Measurements from ENCODE around the gene DISC1.
"Not testable (repeated sequence)": the region's sequence is repeated elsewhere in the genome, so short reads cannot be mapped to it uniquely, and the experiment has no call there.

The DISC1 gene

DNA sequence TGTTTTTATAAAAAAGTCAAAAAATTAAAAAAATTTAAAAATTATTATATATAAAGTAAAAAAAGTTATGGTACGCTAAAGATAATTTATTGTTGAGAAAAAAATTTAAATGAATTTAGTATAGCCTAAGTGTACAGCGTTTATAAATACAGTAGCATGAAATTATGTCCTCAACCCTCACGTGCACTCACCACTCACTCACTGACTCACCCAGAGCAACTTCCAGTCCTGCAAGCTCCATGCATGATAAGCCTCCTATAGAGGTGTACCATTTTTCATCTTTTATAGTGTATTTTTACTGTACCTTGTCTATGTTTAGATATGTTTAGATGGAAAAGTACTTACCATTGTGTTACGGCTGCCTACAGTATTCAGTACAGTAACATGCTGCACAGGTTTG lies 5.1 kb downstream of the DISC1 start:
- ChIA-PET POLR2A (no interaction called here), CTCF (interaction anchor here (1.0 kb wide), 1 partner anchor 9 kb away, joined by 8 read pairs; no protein-coding TSS in a partner anchor)
- DNase-seq (ENCODE audit: extremely low spot score), result no peak
- TF ChIP-seq NFRKB (IDR thresholded peaks at IDR 0.05) (no peak), LEF1 (IDR thresholded peaks at IDR 0.05; ENCODE audit: borderline replicate concordance) (no peak), ELF4 (IDR thresholded peaks at IDR 0.05) (no peak), BHLHE40 (IDR thresholded peaks at IDR 0.05; ENCODE audit: borderline replicate concordance) (no peak), HDGF (IDR thresholded peaks at IDR 0.05; ENCODE audit: borderline replicate concordance) (no peak), TARDBP (IDR thresholded peaks at IDR 0.05) (no peak), ARNT (IDR thresholded peaks at IDR 0.05) (no peak), SP1 (IDR thresholded peaks at IDR 0.05) (no peak), FOXK2 (IDR thresholded peaks at IDR 0.05) (no peak)

DNA sequence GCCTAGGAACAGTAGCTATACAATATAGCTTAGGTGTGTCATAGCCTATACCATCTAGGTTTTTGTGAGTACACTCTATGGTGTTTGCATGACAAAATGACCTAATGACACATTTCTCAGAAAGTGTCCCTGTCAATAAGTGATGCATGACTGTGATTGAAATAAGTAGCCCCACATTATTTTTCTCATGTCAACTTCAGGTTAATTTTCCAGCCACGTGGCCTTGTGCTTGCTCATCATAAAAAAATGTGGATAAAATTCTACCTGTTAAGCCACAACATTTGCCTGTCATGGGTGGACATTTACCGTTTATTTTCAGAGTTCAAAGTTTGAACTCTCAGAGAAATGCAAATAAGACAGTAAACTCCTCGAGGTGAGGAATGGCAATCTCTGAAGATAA lies 5.5 kb downstream of the DISC1 start:
- ChIA-PET CTCF (no interaction called here), POLR2A (no interaction called here)
- TF ChIP-seq ARNT (IDR thresholded peaks at IDR 0.05), result no peak
- no peak for DNase-seq (ENCODE audit: extremely low spot score)

DNA sequence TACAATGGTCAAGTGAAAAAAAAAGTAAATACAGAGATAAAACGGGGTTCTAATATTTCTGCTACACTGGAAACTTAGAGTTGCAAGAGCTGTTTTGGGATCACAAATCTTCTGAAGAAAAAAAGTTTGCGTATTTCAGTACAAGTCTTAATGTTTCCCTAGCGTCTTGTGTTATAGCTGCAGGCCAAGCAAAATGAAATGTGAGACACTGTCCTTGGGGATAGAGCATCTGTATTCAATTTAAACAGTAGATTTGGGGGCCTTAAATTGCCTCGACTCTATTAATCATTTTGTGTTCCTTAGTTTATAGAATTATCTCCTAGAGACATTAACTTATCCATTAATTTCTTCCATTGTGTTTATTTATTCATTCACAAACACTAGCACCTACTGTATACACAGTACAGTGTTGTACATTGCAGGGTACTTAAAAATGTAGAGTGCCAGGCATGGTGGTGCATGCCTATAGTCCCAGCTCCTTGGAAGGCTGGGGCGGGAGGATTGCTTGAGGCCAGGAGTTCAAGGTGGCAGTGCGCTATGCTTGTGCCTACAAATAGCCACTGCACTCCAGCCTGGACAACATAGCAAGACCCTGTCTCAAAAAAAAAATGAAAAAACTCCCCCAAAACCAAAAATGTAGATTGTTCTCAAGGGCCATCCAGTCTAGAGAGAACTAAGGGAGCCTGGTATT lies 7.9 kb downstream of the DISC1 start:
- TF ChIP-seq L3MBTL2 (conservative IDR thresholded peaks at IDR 0.05), result no peak
- DNase-seq (ENCODE audit: extremely low spot score), result no peak
- POLR2A ChIA-PET, result no interaction called here
- CTCF ChIA-PET, result interaction anchor here (0.6 to 0.7 kb wide), 3 partner anchors 87 to 1224 kb away, joined by 3 to 4 read pairs (median 3); no protein-coding TSS in a partner anchor

DNA sequence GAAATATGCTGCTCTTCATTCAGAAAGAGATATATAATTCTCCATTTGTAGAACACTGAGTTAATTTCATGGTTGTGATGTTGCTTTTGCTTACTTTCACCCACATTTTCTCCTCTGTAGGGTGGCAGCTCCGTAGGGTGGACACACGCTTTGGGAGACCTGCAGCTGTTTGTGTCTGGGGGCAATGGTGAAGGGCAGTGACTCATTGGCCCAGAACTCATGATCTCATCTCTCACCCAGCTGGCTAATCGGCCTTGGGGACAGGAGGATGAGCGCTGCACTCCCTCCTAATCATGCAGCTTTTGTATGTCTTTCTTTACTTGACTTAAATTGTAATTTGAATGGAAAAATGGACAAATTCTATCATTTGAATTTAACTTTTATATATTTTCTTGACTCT lies 9.6 kb downstream of the DISC1 start:
- TF ChIP-seq NFRKB (IDR thresholded peaks at IDR 0.05) (no peak), BHLHE40 (IDR thresholded peaks at IDR 0.05; ENCODE audit: borderline replicate concordance) (no peak), FOXA1 (IDR thresholded peaks at IDR 0.05) (no peak), FOXM1 (IDR thresholded peaks at IDR 0.05; ENCODE audit: borderline replicate concordance) (no peak), L3MBTL2 (conservative IDR thresholded peaks at IDR 0.05) (no peak), SUZ12 (IDR thresholded peaks at IDR 0.05) (no peak), TARDBP (IDR thresholded peaks at IDR 0.05) (no peak)
- ChIA-PET CTCF (no interaction called here), POLR2A (no interaction called here)
- no peak for DNase-seq (ENCODE audit: extremely low spot score)

DNA sequence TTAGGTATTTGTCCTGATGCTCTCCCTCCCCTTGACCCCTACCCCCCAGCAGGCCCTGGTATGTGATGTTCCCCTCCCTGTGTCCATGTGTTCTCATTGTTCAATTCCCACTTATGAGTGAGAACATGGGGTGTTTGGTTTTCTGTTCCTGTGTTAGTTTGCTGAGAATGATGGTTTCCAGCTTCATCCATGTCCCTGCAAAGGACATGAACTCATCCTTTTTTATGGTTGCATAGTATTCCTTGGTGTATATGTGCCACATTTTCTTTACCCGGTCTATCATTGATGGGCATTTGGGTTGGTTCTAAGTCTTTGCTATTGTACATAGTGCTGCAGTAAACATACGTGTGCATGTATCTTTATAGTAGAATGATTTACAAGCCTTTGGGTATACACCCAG lies 10.3 kb downstream of the DISC1 start:
- POLR2A ChIA-PET; CTCF ChIA-PET; DNase-seq (ENCODE audit: extremely low spot score): not testable (repeated sequence)

DNA sequence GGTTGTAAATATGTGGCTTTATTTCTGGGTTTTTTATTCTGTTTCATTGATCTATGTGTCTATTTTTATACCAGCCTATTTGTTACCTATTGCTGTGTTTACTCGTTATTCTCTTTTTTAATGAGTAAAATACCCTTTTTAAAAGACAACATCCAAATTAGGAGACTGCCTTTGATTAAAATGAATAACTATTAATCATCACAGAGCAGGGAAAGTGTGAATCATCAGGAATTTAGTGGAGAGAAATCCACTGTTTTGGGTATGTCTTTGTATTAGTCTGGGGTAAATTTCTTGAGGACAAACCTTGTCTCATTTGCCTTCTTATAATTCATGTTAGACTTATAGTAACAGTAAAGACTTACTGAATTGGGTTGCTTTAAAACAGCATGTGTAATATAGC lies 12.1 kb downstream of the DISC1 start:
- CTCF ChIA-PET, result no interaction called here
- no peak for DNase-seq (ENCODE audit: extremely low spot score)
- POLR2A ChIA-PET, result no interaction called here
- TF ChIP-seq FOXM1 (IDR thresholded peaks at IDR 0.05; ENCODE audit: borderline replicate concordance) (no peak), NFRKB (IDR thresholded peaks at IDR 0.05) (no peak), CTBP1 (IDR thresholded peaks at IDR 0.05; ENCODE audit: borderline replicate concordance) (no peak), ZNF384 (IDR thresholded peaks at IDR 0.05) (no peak), BHLHE40 (IDR thresholded peaks at IDR 0.05; ENCODE audit: borderline replicate concordance) (no peak)

DNA sequence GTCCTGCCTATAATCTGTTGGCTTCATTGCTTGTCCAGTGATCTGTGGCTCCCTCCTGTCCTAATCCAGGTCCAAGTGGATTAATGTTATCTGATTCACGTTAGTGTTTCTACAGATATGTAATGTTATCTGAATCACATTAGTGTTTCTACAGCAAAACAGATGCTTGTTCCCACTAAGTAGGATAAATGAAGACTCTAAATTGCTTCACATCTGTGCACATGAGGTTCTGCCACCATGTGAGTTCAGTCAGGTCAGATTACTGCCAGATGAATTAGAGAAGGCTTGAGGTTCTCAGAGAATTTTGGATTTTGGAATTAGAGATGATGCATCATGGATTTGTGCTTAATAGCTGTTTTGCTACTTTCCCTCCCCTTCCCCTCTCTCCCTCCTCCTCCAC lies 13.2 kb downstream of the DISC1 start:
- CTCF ChIA-PET, result interaction anchor here (1.1 kb wide), 1 partner anchor 9 kb away, joined by 8 read pairs; no protein-coding TSS in a partner anchor
- DNase-seq (ENCODE audit: extremely low spot score), result no peak
- POLR2A ChIA-PET, result no interaction called here
- no peak for TF ChIP-seq FOXK2 (IDR thresholded peaks at IDR 0.05)
- TF ChIP-seq FOXA1 (IDR thresholded peaks at IDR 0.05), result no peak
- no peak for TF ChIP-seq BHLHE40 (IDR thresholded peaks at IDR 0.05; ENCODE audit: borderline replicate concordance)
- TF ChIP-seq, protein P1, sequence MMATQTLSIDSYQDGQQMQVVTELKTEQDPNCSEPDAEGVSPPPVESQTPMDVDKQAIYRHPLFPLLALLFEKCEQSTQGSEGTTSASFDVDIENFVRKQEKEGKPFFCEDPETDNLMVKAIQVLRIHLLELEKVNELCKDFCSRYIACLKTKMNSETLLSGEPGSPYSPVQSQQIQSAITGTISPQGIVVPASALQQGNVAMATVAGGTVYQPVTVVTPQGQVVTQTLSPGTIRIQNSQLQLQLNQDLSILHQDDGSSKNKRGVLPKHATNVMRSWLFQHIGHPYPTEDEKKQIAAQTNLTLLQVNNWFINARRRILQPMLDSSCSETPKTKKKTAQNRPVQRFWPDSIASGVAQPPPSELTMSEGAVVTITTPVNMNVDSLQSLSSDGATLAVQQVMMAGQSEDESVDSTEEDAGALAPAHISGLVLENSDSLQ (IDR thresholded peaks at IDR 0.05), result no peak
- no peak for TF ChIP-seq CTBP1 (IDR thresholded peaks at IDR 0.05; ENCODE audit: borderline replicate concordance)

DNA sequence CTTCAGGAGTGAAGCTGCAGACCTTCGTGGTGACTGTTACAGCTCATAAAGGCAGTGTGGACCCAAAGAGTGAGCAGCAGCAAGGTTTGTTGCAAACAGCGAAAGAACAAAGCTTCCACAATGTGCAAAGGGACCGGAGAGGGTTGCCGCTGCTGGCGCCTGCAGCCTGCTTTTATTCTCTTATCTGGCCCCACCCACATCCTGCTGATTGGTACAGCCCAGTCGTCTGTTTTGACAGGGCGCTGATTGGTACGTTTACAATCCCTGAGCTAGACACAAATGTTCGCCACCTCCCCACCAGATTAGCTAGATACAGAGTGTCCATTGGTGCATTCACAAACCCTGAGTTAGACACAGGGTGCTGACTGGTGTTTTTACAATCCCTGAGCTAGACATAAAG lies 14.9 kb downstream of the DISC1 start:
- POLR2A ChIA-PET; DNase-seq (ENCODE audit: extremely low spot score); CTCF ChIA-PET: not testable (repeated sequence)

DNA sequence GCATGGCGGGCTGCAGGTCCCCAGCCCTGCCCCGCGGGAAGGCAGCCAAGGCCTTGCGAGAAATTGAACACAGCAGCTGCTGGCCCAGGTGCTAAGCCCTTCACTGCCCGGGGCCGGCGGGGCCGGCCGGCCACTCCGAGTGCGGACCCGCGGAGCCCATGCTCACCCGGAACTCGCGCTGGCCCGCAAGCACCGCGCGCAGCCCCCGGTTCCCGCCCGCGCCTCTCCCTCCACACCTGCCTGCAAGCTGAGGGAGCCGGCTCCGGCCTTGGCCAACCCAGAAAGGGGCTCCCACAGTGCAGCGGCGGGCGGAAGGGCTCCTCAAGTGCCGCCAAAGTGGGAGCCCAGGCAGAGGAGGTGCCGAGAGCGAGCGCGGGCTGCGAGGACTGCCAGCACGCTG lies 15.5 kb downstream of the DISC1 start:
- DNase-seq (ENCODE audit: extremely low spot score); POLR2A ChIA-PET; CTCF ChIA-PET: not testable (repeated sequence)

DNA sequence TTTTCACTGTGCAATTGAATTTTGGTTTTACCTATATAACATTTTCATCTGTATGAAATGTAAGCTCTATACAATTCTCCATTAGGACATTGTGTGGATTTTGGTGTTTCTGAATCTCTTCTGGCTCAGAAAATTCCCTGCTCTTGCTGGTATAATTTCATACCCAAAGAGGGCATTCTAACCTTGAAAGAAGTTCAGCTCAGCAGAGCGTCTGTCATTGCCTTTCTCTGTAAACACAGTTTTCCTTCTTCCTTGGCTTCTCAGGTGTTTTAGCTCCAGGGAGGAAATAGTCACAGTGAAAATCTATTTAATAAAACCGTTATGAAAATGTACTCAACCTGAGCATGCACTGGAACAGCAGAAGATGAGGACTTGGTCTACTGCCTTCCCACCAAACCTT lies 16.0 kb downstream of the DISC1 start:
- DNase-seq (ENCODE audit: extremely low spot score), result no peak

More for the DNA sequence above, 16.0 kb downstream of the DISC1 start:
- ChIA-PET CTCF (interaction anchor here (0.7 kb wide), 1 partner anchor 291 kb away, joined by 3 read pairs; no protein-coding TSS in a partner anchor), POLR2A (no interaction called here)
- TF ChIP-seq HDGF (IDR thresholded peaks at IDR 0.05; ENCODE audit: borderline replicate concordance) (no peak), ARNT (IDR thresholded peaks at IDR 0.05) (no peak), NFRKB (IDR thresholded peaks at IDR 0.05) (no peak), L3MBTL2 (conservative IDR thresholded peaks at IDR 0.05) (no peak), ELF4 (IDR thresholded peaks at IDR 0.05) (no peak), ZNF384 (IDR thresholded peaks at IDR 0.05) (no peak), SUZ12 (IDR thresholded peaks at IDR 0.05) (no peak), LEF1 (IDR thresholded peaks at IDR 0.05; ENCODE audit: borderline replicate concordance) (no peak), FOXA1 (IDR thresholded peaks at IDR 0.05) (no peak), SP1 (IDR thresholded peaks at IDR 0.05) (no peak), TARDBP (IDR thresholded peaks at IDR 0.05) (no peak), FOXK2 (IDR thresholded peaks at IDR 0.05) (no peak), BHLHE40 (IDR thresholded peaks at IDR 0.05; ENCODE audit: borderline replicate concordance) (no peak), FOXM1 (IDR thresholded peaks at IDR 0.05; ENCODE audit: borderline replicate concordance) (no peak), CTBP1 (IDR thresholded peaks at IDR 0.05; ENCODE audit: borderline replicate concordance) (no peak)
- TF ChIP-seq, protein P1 (IDR thresholded peaks at IDR 0.05), result no peak
